ENCODE measurements around the gene XAB2. TPM values are rescaled to one million over a fixed set of nuclear protein-coding genes. Genes with fewer than 3 reads are reported as not detected.

The XAB2 gene
- total RNA-seq, 1 donor from 2014 or later = 46.5 TPM

DNA sequence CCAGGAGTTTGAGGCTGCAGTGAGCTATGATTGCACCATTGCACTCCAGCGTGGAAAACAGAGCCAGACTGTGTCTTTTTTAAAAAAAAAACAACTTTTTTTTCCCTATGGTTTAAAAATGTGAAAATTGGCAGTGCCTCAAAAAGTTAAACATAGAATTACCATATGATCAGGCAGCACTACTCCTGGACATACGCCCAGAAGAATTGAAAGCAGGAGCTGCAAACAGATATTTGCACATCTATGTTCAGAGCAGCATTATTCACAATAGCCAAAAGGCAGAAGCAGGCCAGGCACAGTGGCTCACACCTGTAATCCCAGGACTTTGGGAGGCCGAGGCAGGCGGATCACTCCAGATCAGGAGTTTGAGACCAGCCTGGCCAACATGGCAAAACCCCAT is 35.7 kb upstream of the XAB2 start:
- H3K27ac Mint-ChIP-seq = no peak overlapping the region

GRCh38 chr19:7663706-7664105 is 34.4 kb upstream of the XAB2 start:
- Mint-ChIP-seq H3K4me3 (no peak overlapping the region), H3K27ac (no peak overlapping the region), H3K4me1 (ENCODE audit: unreplicated experiment) (no peaks in the 10 kb centered on the region), H3K36me3 (no peaks in the 10 kb centered on the region), H3K9me3 (no peaks in the 10 kb centered on the region), H3K27me3 (peaks cover 10% of the 10 kb centered on the region)
- no peak for DNase-seq (ENCODE audit: extremely low spot score, unreplicated experiment)
- no peak for TF ChIP-seq CTCF (conservative IDR thresholded peaks at IDR 0.05)

More for the DNA sequence above, 35.7 kb upstream of the XAB2 start:
- Mint-ChIP-seq H3K36me3 (no peaks in the 10 kb centered on the region), H3K27me3 (peaks cover 20% of the 10 kb centered on the region), H3K4me3 (no peak overlapping the region), H3K4me1 (ENCODE audit: unreplicated experiment) (no peaks in the 10 kb centered on the region), H3K9me3 (no peaks in the 10 kb centered on the region)
- no peak for DNase-seq (ENCODE audit: extremely low spot score, unreplicated experiment)
- TF ChIP-seq CTCF (conservative IDR thresholded peaks at IDR 0.05) = no peak

DNA sequence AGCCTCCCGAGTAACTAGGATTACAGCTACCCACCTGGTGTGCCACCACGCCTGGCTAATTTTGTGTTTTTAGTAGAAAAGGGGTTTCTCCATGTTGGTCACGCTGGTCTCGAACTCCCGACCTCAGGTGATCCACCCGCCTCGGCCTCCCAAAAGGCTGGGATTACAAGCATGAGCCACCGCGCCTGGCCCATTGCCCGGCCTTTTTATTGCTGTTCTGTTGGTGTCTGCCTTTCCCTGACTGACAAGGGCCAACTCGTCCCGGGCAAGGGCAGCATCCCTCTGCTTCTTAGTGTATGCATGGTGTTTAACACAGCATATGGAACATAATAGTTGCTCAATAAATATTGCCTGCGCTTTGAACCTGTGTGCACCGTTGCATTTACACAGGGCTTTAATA is 33.3 kb upstream of the XAB2 start:
- Mint-ChIP-seq H3K9me3 (no peaks in the 10 kb centered on the region), H3K27me3 (peaks cover 8% of the 10 kb centered on the region), H3K4me3 (no peak overlapping the region), H3K36me3 (no peaks in the 10 kb centered on the region), H3K4me1 (ENCODE audit: unreplicated experiment) (no peaks in the 10 kb centered on the region), H3K27ac (no peak overlapping the region)
- no peak for DNase-seq (ENCODE audit: extremely low spot score, unreplicated experiment)
- TF ChIP-seq CTCF (conservative IDR thresholded peaks at IDR 0.05) = no peak

- no peak for DNase-seq (ENCODE audit: extremely low spot score, unreplicated experiment)
- no peaks in the 10 kb centered on the region for H3K9me3 Mint-ChIP-seq
- H3K4me1 Mint-ChIP-seq (ENCODE audit: unreplicated experiment) = no peaks in the 10 kb centered on the region
- no peak for TF ChIP-seq CTCF (conservative IDR thresholded peaks at IDR 0.05)
- no peak overlapping the region for H3K4me3 Mint-ChIP-seq
- no peak overlapping the region for H3K27ac Mint-ChIP-seq
- no peaks in the 10 kb centered on the region for H3K36me3 Mint-ChIP-seq
- peaks cover 3% of the 10 kb centered on the region for H3K27me3 Mint-ChIP-seq
These were observed 32.6 kb upstream of the XAB2 start for GRCh38 chr19:7661744-7662538.

GRCh38 chr19:7658219-7658686 is 28.9 kb upstream of the XAB2 start:
- no peak for DNase-seq (ENCODE audit: extremely low spot score, unreplicated experiment)
- Mint-ChIP-seq H3K4me3 (no peak overlapping the region), H3K9me3 (no peaks in the 10 kb centered on the region), H3K27me3 (no peaks in the 10 kb centered on the region), H3K27ac (no peak overlapping the region), H3K36me3 (no peaks in the 10 kb centered on the region), H3K4me1 (ENCODE audit: unreplicated experiment) (peaks cover 3% of the 10 kb centered on the region)
- no peak for TF ChIP-seq CTCF (conservative IDR thresholded peaks at IDR 0.05)
